Measurements from ENCODE around the gene LARGE2.

Gene LARGE2

DNA sequence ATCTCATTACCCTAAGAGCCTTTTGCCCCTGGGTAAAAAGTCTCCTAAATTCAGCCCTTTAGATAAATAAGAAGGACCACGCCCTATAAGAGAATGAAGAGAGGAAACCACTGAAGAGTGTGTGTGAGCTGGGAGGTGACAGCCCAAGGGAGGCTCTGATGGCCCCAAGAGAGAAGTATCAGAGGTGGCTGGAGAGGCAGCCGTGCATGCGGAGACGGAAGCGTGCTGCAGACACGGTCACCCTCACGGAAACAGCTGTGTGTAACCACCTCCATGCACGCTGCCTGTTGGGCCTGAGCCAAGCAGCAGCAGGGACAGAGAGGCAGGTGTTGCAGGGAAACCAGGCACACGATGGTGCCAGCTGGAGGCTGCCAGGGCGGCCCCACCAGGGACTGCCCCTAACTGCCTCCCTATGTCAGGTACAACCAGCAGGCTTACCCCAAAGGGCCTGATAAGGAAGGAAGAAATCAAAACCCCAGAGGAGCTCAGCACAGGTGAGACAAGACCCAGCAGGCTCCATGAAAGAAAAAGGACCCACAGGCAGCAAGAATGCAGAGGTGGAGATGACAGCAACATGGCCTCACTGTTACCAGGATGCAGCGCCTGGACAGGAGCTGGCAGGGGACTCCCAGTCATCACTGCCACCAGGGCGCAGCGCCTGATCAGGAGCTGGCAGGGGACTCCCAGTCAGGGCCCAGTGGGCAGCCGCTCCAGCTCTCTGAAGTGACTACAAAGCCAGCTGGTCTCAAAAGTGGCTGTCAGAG lies 7.8 kb downstream of the LARGE2 start:
- DNase-seq (ENCODE audit: low read depth) = peak; percentile 31

DNA sequence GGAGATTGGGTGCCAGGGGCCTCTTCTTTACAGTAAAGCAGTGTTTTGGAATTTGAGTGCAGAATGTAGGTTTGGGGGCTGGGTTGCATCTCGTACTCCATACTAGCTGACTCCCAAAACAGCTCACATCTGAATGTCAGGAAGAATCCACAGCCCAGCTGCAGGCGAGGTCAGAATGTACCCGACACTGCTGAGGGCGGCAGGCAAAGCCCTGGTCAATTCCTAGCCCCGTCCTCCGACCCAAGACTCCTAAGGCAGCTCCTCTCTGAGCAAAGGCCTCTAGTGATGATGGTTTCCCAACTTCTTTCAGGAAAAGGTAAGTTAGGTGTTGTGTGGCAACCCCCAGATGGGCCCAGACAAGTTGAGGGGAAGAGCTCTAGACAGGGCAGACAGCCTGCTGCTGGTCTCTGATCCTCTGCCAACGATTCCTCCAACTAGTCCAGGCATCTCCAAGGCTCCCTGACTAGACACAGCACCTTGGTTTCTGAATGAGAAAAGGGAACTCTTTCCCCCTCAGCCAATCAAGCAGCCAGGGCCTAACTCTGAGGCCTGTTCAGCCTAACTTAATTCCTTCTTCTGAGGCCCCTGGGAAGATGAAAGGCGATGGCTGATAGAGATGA lies 8.6 kb downstream of the LARGE2 start:
- no peak for DNase-seq (ENCODE audit: low read depth)

DNA sequence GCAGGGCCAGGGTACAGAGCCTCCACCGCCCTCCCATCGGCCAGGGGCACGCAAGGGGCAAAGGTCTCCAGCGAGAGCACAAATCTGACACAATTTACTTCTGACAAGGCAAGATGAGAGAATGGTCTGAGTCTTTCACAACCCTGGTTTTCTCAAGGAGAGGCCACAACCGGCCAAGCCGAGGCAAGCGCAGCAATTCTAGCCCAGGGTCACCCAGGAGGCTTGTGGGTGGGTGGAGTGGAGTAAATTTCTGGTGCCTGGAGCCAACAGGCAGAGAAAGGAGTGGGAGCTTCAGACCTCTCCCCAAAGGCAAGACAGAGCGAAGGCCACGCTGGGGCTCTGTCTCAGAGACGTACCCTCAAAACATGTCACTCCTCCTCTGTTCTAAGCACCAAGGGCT lies 9.3 kb downstream of the LARGE2 start:
- DNase-seq (ENCODE audit: low read depth) = no peak

DNA sequence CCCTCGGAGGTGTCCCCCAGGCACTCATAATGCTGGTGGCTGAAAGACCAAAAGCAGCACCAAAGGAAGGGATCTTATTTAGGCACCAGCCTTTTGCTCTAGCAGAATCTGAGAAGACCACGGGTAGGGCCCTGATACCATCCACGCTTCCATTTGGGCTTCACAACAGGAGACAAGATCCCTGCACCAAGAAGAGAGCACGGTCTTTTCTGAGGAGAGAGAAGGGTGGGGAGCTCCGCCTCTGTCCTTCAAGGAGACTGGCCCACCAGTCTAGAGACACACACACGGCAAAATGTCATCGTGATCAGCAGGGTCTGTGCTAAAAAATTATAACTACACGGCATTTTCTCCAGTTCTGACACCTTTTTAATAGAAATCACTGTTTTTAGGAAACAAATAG lies 9.8 kb downstream of the LARGE2 start:
- DNase-seq (ENCODE audit: low read depth) = no peak

DNA sequence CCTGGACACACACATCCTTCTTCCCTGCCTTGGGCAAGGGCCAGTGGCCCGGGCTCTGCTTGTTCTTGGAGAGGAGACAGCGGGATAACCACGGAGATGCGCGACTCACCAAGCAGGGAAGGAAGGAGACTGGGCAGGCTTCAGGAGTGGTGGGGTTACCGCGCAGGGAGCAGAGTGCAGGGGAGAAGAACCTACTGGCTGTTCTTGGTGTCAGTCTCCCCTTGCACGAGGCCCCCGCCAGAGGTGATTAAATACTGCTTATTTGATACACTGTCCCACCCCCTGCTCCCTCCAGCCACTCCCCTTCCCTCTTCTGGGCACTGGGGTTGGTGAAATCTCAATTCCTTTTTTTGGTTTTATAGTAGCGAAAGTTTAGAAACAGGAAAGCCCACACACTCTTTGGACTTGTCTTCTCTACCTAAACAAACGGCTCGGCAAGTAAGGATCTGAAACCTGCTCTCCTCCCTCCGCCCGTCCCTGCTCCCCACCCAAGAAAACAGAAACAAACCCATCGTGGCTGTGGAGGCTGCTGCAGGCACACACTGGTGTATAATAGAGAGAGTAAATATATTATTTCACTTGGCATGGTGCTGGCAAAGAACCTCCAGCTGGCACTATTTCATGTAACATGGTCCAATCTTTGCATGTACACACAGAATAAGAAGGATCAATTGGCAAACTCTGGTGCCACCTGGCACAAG lies 10.8 kb downstream of the LARGE2 start:
- no peak for DNase-seq (ENCODE audit: low read depth)

DNA sequence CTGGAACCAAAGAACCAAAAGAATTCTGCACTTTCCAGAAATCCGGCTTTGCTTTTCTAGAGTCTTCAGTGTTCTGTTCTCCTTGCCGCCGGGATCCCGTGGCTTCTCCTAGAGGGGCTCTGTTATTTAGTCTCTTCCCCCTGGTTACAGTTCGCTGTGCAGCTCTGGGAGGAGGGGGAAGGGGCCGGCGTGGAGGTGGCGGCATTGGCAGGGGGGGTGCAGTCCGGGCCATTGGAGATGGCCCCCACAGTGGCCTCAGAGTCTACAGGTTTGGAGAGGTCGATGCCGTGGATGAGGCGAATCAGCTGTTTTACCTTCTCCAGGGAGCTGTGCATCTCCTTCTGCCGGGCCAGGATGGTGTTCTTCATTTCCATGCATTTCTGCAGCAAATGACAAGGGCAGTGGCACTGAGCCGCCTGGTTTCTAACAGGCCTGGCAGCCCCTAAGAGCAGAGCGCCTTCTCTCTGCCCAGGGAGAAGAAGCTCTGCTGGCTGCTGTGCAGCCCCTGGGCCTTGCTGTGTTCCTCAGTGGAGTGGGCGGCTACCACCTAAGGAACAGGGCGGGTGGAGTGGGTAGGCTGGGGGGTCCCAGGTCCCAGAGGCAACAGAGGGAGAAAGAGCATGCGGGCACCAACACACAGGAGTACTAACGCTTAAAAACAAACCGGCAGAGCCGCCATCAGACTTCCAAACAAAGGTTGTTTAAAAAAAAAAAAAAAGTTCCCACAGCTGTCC lies 11.6 kb downstream of the LARGE2 start:
- no peak for DNase-seq (ENCODE audit: low read depth)

DNA sequence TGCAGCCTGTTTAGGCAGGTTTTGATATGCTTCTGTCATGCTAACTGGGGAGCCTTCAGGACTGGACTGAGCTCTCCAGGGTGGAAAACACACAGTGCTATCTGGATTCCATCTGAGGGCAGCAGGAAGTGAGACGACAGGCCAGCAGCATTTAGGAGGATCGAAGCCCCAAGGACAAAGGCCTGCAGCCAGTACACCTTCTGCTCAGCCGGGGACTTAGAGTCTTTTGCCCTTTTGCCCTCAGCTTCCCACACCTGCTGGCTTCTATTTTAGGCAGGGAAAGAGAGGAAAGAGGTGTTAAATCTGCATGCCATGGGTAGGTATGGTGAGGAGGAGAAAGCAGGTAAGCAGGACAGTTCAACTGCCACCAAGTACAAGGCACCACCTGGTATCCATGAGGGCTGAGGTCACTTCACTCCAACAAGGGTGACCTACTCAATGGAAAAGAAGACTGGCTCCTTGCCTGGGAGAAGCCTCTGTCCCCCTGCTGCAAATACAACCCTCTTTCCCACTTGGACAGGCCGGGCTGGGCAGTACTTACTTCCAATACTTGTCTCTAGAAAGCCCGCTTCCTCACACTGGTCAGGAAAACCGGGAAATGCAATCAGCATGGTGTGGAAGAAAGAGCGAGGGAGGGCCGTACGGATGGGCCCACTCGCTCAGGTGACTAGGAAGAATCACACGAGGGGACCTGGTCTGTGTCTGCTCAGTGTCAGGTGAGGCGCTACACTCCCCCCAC lies 12.3 kb downstream of the LARGE2 start:
- DNase-seq (ENCODE audit: low read depth) = no peak

DNA sequence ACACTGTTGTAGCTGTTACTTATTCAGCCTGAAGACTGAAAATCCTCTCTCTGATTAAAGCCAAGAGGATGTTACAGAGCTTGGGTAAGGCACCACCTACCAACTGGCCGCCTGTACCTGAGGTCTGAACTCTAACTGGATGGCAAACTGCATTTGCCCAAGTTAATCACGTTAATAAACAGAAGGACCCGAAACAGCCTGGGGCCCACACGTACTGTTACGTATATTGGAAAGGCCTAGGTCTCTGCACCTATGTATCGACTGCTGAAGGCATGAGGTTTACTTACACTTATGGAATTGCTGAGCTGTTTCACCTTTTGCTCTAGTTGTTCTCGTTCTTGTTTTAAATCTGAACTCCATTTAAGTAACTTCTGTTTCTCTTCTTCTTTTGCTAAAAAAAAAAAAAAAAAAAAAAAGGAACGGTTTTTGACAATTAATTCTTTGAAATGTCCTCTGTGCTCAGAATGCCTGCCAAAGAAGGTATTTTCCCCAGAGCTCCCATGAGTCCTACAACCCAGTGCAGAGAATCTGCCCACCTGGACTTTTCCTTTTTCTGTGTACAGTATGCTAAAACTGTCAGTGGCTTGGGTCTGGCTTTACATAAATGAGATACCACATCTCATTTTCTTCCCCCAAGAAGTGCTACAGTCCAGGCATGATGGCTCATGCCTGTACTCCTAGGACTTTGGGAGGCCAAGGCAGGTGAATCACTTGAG lies 13.1 kb downstream of the LARGE2 start:
- DNase-seq (ENCODE audit: low read depth) = no peak

DNA sequence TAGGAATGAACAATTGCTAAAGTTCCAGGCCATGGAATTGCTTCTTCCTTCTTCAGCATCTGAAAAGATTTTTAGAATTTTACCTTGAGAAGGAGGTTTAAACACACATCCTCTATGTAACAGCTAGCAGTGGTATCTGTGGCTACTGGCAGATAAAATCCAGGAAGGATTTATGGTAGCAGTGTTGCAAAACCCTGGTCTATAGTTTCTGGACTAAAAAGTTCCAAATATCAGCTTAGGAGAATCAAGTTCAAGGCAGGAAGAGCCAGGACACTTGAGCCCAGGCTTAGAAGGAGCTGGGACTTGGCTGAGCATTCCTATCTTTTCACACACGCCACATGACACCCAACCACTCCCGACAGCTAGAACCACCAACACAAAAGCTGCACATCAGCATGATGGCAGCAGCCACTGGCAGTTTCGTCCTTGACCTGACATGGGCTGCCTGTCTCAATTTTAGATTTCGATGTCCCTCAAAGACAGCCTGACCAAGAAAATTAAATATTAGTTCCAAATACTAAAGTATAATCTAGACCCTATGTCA lies 14.1 kb downstream of the LARGE2 start:
- DNase-seq (ENCODE audit: low read depth) = no peak

DNA sequence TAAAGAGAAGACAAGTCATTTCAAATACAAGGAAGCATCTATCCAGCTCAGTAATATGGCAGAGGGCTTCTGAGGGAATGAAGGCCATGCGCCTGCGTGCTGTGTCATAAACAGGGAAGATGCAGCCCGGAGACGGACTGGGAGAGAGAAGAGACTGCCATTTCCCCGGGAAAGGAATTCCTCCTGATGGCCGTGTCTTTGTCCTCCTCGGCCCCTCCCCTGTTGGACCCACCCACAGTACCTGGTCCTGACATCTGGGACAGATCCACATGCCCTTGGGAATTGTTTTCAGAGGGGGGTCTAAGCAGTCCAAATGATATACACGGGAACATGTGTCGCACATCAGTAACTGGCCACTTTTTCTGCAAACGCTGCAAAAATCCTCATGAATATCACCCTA lies 15.5 kb downstream of the LARGE2 start:
- DNase-seq (ENCODE audit: low read depth) = no peak

DNA sequence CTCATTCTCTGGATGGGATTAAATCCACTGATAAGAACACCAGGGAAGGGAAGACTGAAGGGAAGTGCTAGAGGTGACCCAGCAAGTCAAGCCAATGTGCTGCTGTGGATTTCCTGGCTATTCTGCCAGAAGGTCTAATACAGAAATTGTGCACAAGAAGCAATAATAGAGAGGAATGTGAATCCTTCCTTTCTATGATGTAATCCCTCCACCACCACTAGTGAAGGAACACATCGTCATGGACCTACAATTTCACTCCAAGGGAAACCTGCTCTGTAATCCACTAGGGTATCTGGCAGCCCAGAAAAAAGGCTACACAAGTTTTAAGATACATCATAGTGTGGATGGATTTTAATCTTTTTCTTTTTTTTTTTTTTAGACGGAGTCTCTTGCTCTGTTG lies 17.4 kb downstream of the LARGE2 start:
- DNase-seq (ENCODE audit: low read depth) = no peak

DNA sequence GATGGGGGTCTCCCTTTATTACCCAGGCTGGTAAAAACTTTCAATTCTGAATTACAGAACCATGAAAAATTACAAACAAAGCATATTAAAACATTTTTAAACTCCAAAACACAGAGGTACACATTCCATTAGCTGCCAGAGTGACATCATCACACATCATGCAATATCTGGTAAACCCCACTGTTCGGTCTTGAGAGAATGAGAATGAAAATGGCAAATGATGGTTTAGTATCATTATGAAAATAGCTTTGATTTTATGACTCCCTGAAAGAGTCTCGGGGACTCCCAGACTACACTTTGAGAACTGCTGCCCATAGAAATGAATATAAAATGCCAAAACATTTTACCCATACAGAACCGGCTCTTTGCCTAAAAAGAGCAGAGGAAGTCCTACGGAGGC lies 18.8 kb downstream of the LARGE2 start:
- DNase-seq (ENCODE audit: low read depth) = no peak

DNA sequence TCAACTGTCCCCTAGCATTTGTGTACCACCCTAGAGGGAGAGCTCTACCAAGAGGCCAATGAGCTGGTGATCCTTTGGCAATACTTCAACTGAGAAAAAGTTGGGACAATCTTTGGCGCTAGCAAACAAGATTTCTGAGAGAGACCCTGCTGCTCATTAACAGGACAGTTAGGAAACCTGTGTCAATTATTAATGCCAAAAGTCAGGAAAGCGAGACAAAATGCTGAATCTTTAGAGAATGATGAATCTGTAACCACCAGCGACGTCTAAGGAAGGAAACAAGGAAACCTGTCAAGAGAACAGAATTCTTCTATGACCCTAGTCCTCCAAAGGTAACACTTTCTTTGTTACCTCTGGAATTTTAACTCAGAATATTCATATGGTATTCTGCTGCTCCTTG lies 19.9 kb downstream of the LARGE2 start:
- DNase-seq (ENCODE audit: low read depth) = no peak

DNA sequence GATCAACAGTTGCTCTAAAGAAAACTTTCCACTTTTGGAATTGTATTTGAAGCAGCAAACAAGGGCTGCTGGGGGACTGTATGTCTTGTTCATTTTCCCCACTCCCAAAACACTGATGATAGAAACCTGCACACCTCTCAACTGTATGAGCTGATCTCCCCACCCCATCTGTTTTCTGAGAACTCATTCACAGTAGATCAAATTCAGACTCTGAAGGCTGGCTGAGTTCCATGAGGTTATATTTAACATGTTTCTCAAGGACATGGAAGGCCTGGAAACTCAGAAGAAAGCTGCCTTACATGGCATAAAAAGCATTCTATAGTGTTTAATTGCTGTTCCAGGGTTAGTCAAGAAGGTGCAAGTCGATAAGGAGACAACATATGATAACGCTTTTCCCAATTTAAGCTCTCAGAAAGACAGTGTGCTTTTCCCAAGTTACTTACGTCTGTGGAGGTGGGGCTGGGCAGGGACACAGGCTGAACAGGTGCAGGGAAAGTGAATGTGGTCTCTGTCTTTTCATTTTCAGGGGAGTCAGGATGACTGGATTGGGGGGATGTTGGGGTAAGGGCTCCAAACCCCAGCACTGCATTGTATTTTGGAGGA lies 23.0 kb downstream of the LARGE2 start:
- DNase-seq (ENCODE audit: low read depth) = no peak

DNA sequence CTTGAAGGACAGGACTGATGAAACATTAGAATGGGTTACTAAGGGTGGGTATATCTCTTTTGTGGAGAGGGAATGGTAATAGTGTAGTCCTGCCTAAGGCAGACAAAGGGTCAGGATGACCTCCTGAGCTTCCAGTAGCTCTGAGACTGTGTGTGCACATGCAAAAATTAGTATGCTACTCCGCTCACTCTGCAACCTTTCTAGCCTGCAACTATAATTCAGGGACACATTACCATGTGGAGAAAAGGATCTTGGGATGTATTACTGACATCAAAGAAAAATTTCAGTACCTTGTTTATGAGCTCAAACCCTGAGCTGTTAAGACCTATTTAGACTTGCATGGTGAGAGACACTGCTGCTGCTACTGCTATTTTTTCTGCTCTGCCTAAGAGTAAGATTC lies 25.4 kb downstream of the LARGE2 start:
- no peak for DNase-seq (ENCODE audit: low read depth)

DNA sequence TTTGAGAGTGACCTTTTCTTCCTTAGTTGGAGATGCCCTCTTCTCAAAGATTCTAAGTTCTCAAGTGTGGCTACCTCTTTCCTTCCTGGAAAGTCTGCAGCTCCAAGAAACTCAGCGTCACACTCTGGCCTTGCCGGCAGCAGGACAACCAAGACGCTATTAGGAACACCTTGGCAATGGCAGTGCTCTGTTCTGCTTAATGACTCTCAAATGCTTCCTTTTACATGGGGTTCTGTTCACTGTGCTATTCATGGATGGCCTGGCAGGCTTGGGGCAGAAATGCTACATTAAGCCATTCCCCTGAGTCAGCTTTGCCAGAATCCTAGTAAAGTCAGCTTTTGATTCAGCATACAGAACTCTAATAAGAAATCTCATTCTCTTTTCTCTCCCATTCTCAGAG lies 25.9 kb downstream of the LARGE2 start:
- DNase-seq (ENCODE audit: low read depth) = no peak

DNA sequence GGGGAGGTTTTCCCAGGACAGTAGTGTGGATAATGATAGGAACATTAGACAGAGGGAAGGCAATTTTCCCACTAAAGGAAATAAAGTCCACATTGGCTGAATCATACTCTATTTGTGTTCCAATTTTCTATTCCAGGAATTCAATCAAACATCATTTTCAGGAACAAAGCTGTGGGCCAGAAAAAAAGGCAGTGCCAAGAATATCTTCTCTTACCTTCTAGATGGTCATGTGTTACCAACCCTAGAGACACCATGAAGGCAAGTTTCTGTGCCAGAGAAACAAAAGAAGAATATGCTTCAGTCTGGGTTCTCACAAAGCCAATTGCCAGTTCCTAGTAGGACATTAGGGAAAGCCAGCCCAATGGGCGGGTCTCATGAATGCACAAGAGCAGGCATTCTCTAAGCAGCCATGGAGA lies 27.5 kb downstream of the LARGE2 start:
- DNase-seq (ENCODE audit: low read depth) = no peak

DNA sequence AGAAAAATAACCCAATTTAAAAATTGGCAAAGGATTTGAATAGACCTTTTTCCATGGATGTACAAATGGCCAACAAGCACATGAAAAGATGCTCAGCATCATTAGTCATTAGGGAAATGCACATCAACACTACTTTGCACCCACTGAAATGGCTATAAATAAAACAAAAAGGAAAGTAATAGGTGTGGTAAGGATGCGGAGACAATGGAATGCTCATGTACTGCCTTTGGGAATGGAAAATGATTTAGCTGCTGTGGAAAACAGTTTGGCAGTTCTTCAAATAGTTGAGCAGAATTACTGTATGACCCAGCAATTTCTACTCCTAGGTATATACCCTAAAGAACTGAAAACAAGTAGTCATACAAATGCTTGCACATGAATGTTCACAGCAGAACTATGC lies 37.4 kb downstream of the LARGE2 start:
- DNase-seq (ENCODE audit: low read depth) = no peak

DNA sequence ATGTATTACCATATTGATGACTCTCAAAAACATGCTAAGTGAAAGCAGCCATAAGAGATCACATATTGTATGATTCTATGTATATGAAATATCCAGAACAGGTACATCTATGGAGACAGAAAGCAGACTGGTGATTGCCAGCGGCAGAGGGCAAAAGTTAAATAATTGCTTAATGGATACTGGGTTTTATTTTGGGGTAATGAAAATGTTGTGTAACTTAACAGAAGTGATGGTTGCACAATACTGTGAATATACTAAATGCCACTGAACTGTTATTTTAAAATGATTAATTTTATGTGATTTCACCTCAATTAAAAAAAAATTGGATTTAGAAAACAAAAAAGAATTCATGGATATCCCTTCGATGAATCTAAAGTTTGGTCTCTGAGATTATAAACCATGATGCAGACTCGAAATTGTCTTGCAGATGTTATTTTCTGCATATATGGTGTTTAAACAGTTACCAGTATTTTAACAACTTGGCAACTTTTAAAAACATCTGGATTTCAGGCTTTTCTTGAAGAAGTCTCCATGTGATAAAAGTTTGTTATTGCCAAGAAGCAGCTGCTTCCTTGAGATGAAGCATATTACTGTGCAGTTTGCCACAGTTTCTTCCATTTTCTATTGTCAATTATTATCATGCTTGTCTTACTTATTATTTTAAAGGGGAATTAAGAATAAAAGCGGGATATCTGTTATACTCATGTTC lies 38.1 kb downstream of the LARGE2 start:
- DNase-seq (ENCODE audit: low read depth) = no peak

DNA sequence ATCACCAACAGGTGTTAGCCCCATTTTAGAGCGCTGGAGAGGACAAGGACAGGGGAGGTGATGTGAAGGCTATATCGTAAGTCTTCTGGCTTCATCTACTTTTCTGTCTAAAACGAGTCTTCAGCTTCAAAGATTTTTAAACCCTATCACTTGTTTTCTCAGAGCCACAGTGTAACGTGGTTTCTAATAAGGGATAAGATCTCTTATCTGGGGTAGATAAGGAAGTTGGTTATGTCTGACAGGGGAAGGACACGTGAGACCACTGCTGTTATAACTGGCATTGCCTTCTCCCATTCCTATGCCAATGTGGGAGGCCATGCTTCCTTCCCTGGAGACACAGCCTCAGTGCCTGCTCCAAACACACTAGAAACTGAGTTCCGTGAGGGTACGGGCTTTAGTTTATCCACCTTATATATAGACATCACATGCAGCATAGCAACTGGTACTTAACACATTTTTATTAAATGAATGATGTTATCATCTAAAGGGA lies 39.3 kb downstream of the LARGE2 start:
- no peak for DNase-seq (ENCODE audit: low read depth)

All from activated T-helper 1 cell treated with Interleukin-2 at 50 U/mL for 16 hours (primary cell).